ENCODE results near the gene FJX1. TPM values are rescaled to one million over a fixed set of nuclear protein-coding genes. Genes with fewer than 3 reads are reported as not detected.

Gene FJX1
- total RNA-seq, 1 donor from 2014 or later, result 1.5 TPM

GRCh38 chr11:35583126-35583525 lies 35.1 kb upstream of the FJX1 start:
- no peaks in the 10 kb centered on the region for H3K9me3 ChIP-seq
- DNase-seq, result no peak
- H3K36me3 ChIP-seq, result no peaks in the 10 kb centered on the region
- intact Hi-C loops (cut with DNase I), result no loop called here
- no peak overlapping the region for H3K27ac ChIP-seq
- H3K4me3 ChIP-seq, result no peak overlapping the region
- TF ChIP-seq CTCF (IDR thresholded peaks at IDR 0.05), result no peak
- no peaks in the 10 kb centered on the region for H3K4me1 ChIP-seq
- ATAC-seq, result no peak
- no peaks in the 10 kb centered on the region for H3K27me3 ChIP-seq (ENCODE audit: low read depth)

GRCh38 chr11:35583843-35584242 lies 34.4 kb upstream of the FJX1 start:
- Histone ChIP-seq H3K4me1 (no peaks in the 10 kb centered on the region), H3K36me3 (no peaks in the 10 kb centered on the region), H3K9me3 (no peaks in the 10 kb centered on the region), H3K27ac (no peak overlapping the region), H3K4me3 (no peak overlapping the region), H3K27me3 (ENCODE audit: low read depth) (no peaks in the 10 kb centered on the region)
- intact Hi-C loops (cut with DNase I), result no loop called here
- DNase-seq (no peak), ATAC-seq (no peak)
- TF ChIP-seq CTCF (IDR thresholded peaks at IDR 0.05), result no peak

- DNase-seq (no peak), ATAC-seq (no peak)
- no peaks in the 10 kb centered on the region for H3K4me1 ChIP-seq
- no peak overlapping the region for H3K4me3 ChIP-seq
- intact Hi-C loops (cut with DNase I), result no loop called here
- H3K27me3 ChIP-seq (ENCODE audit: low read depth), result no peaks in the 10 kb centered on the region
- no peaks in the 10 kb centered on the region for H3K36me3 ChIP-seq
- H3K27ac ChIP-seq, result no peak overlapping the region
- TF ChIP-seq CTCF (IDR thresholded peaks at IDR 0.05), result no peak
- H3K9me3 ChIP-seq, result no peaks in the 10 kb centered on the region
Measured at GRCh38 chr11:35584321-35584720, 33.9 kb upstream of the FJX1 start.

GRCh38 chr11:35585416-35585815 lies 32.8 kb upstream of the FJX1 start:
- TF ChIP-seq CTCF (IDR thresholded peaks at IDR 0.05), result no peak
- no peak for DNase-seq
- H3K36me3 ChIP-seq, result no peaks in the 10 kb centered on the region
- no peaks in the 10 kb centered on the region for H3K4me1 ChIP-seq
- intact Hi-C loops (cut with DNase I), result no loop called here
- H3K27ac ChIP-seq, result no peak overlapping the region
- no peak for ATAC-seq
- no peak overlapping the region for H3K4me3 ChIP-seq
- H3K27me3 ChIP-seq (ENCODE audit: low read depth), result no peaks in the 10 kb centered on the region
- H3K9me3 ChIP-seq, result no peaks in the 10 kb centered on the region

- Histone ChIP-seq H3K4me3 (no peak overlapping the region), H3K9me3 (no peaks in the 10 kb centered on the region), H3K36me3 (no peaks in the 10 kb centered on the region), H3K27ac (no peak overlapping the region), H3K27me3 (ENCODE audit: low read depth) (no peaks in the 10 kb centered on the region), H3K4me1 (no peaks in the 10 kb centered on the region)
- no peak for TF ChIP-seq CTCF (IDR thresholded peaks at IDR 0.05)
- no peak for DNase-seq
- ATAC-seq, result no peak
- intact Hi-C loops (cut with DNase I), result no loop called here
Measured at GRCh38 chr11:35586222-35586621, 32.0 kb upstream of the FJX1 start.

GRCh38 chr11:35587972-35588371 lies 30.3 kb upstream of the FJX1 start:
- no peak for DNase-seq

More at GRCh38 chr11:35587972-35588371, 30.3 kb upstream of the FJX1 start:
- no peak for TF ChIP-seq CTCF (IDR thresholded peaks at IDR 0.05)
- H3K4me3 ChIP-seq, result no peak overlapping the region
- H3K4me1 ChIP-seq, result no peaks in the 10 kb centered on the region
- no peak for ATAC-seq
- no peaks in the 10 kb centered on the region for H3K27me3 ChIP-seq (ENCODE audit: low read depth)
- H3K36me3 ChIP-seq, result no peaks in the 10 kb centered on the region
- intact Hi-C loops (cut with DNase I), result no loop called here
- H3K27ac ChIP-seq, result no peak overlapping the region
- H3K9me3 ChIP-seq, result no peaks in the 10 kb centered on the region
